ENCODE results near the gene NOL11.
"Not testable (repeated sequence)": the region's sequence is repeated elsewhere in the genome, so short reads cannot be mapped to it uniquely, and the experiment has no call there.

NOL11 gene

DNA sequence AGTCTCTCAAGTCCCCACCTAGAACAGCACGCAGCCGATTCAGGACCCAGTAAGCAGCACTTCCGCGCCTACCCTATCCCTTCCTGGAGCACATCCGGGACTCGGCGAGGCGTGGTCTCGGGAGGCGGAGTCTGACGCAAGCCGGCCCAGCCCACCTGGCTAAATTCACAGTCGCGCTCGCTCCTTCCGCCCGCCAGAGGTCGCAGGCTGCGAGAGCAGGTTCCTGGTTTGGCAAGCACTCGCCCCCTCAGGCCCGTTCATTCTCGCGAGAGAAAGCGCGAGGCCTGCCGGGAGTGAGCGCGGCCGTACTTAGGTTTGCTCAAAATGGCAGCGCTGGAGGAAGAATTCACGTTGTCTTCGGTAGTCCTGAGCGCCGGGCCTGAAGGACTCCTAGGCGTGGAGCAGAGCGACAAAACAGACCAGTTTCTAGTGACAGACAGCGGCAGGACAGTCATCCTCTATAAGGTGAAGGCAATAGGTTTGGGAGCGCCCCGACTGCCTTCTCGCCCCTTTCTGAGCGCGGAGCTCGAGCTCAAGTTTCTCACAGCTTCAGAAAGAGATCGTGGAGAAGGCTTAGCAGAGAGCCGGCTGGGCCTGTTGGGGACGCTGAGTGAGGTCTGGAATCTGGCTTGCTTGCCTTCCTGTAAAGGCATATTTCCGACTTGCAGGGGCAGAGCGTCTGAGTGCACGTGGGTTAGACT lies at the start of gene NOL11:
NOL11 (plus strand) TSS at position 313 of the 701 bp plus-strand sequence; CDS start at position 325, 12 bp downstream.
- DNase-seq, result peak; percentile 99

DNA sequence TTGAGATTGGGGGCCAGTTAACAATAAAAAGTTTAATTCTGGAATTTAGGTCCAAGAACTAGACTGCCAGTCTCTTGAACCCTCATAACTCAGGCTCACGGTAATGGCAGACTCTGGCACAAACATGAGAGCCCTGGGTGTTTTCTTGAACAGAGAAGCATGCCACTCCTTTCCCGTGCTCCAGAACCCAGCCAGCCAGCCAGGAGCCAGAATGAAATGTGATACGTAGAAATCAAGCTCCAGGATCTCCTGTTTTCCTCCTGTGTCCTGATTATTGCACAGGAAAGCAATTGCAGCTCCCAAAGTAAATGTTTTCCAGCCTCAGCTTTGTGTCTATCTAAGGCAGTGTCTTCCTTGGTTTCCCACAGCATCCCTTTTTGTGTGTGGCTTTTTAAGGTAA lies 46.2 kb upstream of the NOL11 start:
- DNase-seq, result no peak

- DNase-seq, result peak; percentile 66
These were observed 45.0 kb upstream of the NOL11 start for GRCh38 chr17:67672592-67673335.

- DNase-seq, result no peak
These were observed 42.3 kb upstream of the NOL11 start for GRCh38 chr17:67675481-67675880.

DNA sequence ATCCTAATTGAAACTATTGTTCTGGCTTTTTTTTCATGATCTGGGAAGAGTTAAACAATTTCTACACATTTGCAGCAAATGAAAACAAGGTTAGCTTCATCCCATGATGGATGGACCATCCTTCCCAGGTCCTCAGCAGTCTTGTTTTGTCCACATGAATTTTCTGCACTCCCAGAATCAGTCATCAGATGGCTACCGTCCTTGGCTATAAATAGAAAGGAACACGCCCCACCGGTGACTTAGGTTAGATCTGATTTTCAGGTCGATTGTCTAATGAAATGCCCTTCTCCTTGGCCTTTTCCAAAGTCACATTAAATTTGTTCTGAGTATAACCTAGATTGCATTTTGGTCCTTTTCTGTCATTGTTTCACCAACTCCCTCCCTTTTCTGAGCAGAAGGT lies 41.4 kb upstream of the NOL11 start:
- DNase-seq, result no peak

DNA sequence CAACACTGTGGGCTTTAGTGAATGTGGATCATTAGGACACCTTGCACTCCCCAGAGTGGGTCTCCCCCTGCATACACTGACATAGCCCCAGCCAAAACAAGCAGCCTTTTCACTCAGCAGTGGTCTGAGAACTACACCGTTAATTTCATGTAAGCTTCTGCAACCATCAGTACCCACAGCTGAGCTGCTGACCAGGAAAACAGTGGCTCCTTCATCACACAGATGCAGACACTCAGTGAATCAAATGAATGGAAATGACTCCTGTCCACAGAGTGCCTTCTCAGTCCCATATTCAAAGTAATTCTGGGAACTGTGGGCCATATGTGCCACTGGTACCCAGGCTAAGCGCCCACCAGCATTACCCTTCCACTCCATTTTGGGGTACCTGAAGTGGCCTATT lies 39.3 kb upstream of the NOL11 start:
- DNase-seq, result no peak

- no peak for DNase-seq
These were observed 38.5 kb upstream of the NOL11 start for GRCh38 chr17:67679225-67679624.

- DNase-seq, result no peak
These were observed 38.0 kb upstream of the NOL11 start for GRCh38 chr17:67679721-67680120.

- peak; percentile 40 for DNase-seq
These were observed 37.1 kb upstream of the NOL11 start for GRCh38 chr17:67680445-67681224.

- peak; percentile 66 for DNase-seq
These were observed 35.5 kb upstream of the NOL11 start for GRCh38 chr17:67682196-67682595.

DNA sequence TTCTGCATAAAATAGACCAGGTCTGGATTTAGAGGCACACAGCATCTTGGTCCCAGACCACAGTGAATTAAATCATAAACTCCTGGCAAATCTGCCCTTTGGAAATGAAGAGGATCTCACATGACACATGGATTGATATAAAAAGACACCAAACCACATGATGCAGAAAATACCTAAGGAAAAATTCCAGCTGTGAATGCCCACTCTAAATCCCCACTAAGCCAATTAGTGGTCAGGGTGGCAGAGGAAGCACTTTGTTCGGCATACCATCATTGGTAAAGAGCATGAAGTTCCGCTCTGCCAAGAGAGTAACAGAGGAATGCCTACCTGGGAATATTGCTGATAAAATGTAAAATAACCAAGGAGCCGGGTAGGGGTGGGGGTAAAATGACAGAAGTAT lies 32.4 kb upstream of the NOL11 start:
- DNase-seq, result no peak

GRCh38 chr17:67686241-67686640 lies 31.5 kb upstream of the NOL11 start:
- DNase-seq, result no peak

DNA sequence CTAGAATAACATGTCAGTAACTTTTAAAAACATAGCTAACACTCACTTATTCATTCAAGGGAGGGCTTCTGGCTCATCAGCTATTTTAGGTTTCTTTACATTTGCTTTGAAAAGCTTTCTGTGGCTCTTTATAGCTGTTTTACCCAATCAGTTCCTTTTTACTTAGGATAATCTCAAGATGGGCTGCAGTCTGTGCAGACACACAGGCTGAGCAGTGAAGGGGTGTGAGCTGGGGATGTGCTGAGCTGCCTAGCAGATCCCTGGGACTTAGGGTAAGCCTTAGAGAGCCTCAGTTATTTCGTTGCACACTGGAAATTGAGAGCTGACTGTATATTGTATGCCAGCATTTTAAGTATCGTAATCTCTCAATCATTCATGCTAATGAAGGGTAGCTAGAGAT lies 30.2 kb upstream of the NOL11 start:
- no peak for DNase-seq

DNA sequence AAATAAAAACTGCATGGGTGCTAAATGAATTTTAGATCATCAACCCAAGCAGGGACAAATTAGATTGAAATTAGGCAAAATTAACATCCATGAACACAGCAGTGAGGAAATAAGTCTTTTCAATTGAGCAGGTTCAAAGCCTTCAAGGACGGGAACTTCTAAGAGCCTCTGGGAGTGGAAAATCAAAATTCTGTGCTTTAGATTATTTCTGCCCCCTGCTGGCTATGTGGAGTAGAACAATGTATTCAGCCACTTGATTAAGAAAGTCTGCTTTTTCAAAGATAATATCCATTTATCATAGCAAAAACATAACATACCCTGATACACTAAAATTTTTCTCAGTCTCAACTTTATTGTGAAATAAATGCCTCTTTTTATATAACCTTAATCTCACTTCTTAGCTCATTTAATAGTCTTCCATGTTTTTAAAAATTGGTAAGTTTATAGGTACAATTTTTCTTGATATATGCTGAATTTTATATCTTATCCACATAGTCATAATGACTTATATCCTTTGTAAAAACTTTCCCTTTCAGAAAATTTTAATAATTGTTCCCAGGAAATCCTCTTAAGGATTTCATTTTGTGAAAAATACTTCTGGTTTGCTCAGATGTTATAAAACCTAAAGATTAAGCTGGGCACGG lies 28.1 kb upstream of the NOL11 start:
- peak; percentile 80 for DNase-seq

DNA sequence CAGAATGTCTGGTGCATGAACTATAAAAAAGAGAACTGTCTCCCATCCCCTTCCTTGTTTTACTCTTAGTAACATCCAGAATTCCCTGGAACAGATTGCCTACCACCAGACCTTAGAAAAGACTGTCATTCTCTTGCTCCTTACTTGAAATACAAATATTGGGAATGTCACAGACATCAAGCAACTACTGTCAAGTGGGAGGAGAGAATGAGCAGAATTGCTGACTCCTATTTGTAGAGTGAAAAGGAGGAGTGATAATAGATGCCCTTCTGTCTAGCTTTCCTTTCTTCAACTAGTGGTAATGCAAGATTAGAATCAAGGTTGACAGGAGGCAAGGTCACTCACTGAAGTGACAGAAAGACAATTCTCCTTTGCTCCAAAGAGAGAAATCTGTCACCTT lies 23.9 kb upstream of the NOL11 start:
- no peak for DNase-seq

- no peak for DNase-seq
These were observed 21.4 kb upstream of the NOL11 start for GRCh38 chr17:67696347-67696746.

- peak; percentile 68 for DNase-seq
These were observed 20.8 kb upstream of the NOL11 start for GRCh38 chr17:67696853-67697498.

DNA sequence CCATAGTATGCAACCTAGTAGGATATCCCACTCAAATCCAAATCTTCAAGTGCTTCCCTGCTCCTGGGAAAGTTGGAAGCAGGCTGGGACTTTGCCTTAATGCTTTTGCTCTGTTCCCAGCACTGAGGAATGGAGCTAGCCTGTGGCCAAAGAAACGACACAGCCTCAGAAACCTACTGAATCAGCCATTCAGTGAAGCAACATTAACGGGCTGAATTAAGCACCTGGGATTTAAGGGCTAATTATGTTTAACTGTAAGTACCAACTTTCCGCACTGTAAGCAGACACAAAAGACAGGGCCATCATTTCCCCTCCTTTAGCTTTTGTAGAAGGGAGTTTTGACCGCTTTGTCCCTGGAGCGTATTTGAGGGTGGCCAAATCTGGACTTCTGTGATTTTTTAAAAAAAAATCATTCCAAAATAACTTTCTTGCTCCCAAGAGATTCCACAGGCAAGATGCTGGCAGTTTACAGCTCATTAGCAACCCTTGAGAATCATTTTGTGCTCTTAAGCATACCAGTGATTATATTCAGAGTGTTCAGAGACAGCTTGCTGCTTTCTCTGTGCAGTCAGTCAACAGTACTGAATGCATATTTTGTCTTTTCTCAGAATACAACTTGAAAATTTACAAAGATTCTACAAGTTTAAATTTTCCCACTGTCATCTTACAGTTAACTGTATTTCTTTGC lies 17.6 kb upstream of the NOL11 start:
- DNase-seq, result peak; percentile 77

DNA sequence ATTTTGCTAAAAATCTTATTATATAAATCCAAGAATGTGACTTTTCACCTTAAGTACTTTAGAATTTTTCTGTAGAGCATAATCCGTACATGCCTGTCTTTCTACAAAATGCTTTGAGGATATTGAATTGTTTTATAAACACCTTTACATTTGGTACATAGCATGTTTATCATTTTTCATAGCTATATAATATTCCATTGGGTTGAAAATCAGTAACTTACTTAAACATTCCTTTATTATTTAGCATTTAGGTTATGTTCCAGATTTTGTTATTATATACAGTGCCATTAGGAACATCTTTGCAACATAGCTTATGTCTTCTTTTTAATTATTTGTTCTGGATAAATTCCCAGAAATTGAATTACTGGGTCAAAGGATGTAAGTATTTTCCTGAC lies 17.0 kb upstream of the NOL11 start:
- no peak for DNase-seq

GRCh38 chr17:67702861-67703260 lies 14.9 kb upstream of the NOL11 start:
- DNase-seq, result not testable (repeated sequence)

- no peak for DNase-seq
These were observed 10.3 kb upstream of the NOL11 start for GRCh38 chr17:67707442-67707841.

GRCh38 chr17:67708378-67708777 lies 9.4 kb upstream of the NOL11 start:
- DNase-seq, result no peak

Measured in NCI-H1436 (cell line).